Measurements from ENCODE around the gene STAM2. TPM values are rescaled to one million over a fixed set of nuclear protein-coding genes. Genes with fewer than 3 reads are reported as not detected.
A peak's percentile ranks its signal among the peaks of the same experiment; 100 is the strongest.
"Not testable (repeated sequence)": the region's sequence is repeated elsewhere in the genome, so short reads cannot be mapped to it uniquely, and the experiment has no call there.

Gene STAM2
- total RNA-seq, 1 donor from 2014 or later, result 42.5 TPM

DNA sequence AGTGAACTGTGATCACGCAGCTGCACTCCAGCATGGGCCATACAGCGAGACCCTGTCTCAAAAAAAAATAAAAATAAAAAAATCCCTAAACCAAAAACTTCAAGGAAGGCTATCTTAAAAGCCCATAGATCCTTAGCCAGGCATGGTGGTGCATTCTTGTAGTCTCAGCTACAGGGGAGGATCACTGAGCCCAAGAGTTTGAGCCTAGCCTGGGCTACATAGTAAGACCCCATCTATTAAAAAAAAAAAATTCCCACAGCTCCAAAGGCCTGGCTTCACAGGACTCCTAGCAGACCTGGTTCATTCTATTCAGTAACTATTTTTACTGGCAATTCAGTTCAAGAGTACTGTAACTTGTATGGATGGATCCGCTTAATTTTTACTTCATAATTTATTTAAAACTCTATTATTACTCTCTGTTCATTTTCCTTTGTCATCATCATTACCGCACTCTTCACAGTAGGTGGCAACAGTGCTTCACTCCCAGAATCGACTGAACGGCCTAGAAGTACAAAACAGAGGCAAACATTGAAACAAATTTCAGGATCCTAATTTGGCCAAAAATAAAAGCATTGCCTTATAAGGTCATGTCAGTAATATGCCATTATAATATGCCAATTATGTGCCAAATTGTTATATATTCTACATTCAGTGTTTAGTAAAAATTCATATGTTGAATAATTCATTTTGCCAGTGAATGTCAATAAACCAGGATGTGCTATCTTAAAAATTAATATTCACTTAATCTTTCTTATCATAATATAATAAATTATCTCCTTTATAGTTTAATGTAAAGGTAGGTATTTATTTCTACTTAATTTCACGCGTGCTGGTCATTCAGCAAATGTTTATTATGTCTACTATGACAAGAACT lies 14.3 kb upstream of the STAM2 start:
- peak; percentile 92 for ATAC-seq
- Histone ChIP-seq H3K9me3 (no peaks in the 10 kb centered on the region), H3K4me1 (no peaks in the 10 kb centered on the region), H3K36me3 (no peaks in the 10 kb centered on the region), H3K27me3 (no peaks in the 10 kb centered on the region), H3K27ac (no peak overlapping the region), H3K4me3 (no peak overlapping the region)
- intact Hi-C loops (cut with DNase I), result loop anchor here (5.0 kb wide), 1 partner anchor 442 kb away; no protein-coding TSS in a partner anchor
- TF ChIP-seq, protein P1, sequence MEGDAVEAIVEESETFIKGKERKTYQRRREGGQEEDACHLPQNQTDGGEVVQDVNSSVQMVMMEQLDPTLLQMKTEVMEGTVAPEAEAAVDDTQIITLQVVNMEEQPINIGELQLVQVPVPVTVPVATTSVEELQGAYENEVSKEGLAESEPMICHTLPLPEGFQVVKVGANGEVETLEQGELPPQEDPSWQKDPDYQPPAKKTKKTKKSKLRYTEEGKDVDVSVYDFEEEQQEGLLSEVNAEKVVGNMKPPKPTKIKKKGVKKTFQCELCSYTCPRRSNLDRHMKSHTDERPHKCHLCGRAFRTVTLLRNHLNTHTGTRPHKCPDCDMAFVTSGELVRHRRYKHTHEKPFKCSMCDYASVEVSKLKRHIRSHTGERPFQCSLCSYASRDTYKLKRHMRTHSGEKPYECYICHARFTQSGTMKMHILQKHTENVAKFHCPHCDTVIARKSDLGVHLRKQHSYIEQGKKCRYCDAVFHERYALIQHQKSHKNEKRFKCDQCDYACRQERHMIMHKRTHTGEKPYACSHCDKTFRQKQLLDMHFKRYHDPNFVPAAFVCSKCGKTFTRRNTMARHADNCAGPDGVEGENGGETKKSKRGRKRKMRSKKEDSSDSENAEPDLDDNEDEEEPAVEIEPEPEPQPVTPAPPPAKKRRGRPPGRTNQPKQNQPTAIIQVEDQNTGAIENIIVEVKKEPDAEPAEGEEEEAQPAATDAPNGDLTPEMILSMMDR (IDR thresholded peaks at IDR 0.05), result peak; percentile 82
- no peak for DNase-seq

DNA sequence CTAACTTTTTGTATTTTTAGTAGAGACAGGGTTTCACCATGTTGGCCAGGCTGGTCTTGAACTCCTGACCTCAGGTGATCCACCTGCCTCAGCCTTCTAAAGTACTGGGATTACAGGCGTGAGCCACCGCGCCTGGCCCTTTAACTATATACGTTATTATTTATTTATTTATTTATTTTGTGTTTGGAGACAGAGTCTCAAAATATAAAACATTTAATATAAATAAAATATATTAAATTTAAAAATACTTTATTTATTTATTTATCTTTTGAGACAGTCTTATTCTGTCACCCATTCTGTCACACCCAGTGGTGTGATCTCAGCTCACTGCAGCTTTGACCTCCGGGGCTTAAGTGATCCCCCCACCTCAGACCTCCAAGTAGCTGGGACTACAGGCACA lies 11.2 kb upstream of the STAM2 start:
- intact Hi-C loops (cut with DNase I); H3K9me3 ChIP-seq: not testable (repeated sequence)

DNA sequence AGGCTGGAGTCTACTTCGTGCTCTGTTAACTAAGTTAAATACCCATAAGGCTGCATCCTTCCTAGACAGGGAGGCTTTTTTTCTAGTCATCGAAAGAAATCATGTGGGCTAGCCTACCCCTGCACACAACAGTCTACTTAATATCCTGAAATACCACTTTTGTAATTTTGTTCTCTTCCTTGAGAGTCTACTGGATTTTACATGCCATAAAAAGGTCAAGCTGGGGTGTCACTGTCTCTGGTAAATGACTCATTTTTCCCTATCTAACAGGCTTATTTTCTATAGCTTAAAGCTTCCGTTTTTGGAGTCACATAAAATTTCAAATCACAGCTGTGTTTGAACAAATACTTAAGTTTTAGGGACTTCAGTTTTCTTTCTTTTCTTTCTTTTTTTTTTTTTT lies 10.7 kb upstream of the STAM2 start:
- no peaks in the 10 kb centered on the region for H3K27me3 ChIP-seq
- intact Hi-C loops (cut with DNase I), result no loop called here

More for the DNA sequence above, 11.2 kb upstream of the STAM2 start:
- not testable (repeated sequence) for ATAC-seq, H3K4me3 ChIP-seq, H3K27me3 ChIP-seq, DNase-seq, H3K4me1 ChIP-seq, H3K36me3 ChIP-seq, H3K27ac ChIP-seq

DNA sequence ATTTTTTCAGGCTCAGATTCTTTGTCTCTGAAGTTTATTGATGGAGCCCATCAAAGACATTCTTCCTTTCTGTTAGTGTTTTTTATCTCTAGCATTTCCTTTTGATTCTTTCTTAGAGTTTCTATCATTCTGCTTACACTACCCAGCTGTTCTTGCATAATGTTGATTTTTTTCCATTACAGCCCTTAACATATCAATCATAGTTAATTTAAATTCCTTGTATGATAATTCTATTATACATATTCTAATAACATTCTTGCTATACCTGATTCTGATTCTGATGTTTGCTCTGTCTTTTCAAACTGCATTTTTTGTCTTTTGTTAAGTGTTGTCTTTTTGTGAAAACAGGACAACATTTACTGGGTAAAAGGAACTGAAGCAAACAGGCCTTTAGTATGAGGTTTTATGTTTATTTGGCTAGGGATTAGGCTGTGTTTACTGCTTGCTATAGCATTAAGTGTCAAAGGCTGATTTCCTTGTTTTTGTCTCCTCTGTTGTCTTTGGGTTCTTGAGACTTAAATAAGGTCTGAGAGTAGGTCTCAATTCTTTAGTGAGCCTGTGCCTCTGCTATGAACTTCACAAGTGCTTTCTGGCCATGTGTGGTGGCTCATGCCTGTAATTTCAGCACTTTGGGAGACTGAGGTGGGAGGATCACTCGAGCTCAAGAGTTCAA lies 8.0 kb upstream of the STAM2 start:
- no peak for DNase-seq
- Histone ChIP-seq H3K4me3 (no peak overlapping the region), H3K9me3 (no peaks in the 10 kb centered on the region), H3K36me3 (no peaks in the 10 kb centered on the region), H3K4me1 (no peaks in the 10 kb centered on the region), H3K27me3 (no peaks in the 10 kb centered on the region), H3K27ac (no peak overlapping the region)
- intact Hi-C loops (cut with DNase I), result no loop called here
- ATAC-seq, result no peak
- TF ChIP-seq, protein P1 (IDR thresholded peaks at IDR 0.05), result no peak

More for the DNA sequence above, 10.7 kb upstream of the STAM2 start:
- TF ChIP-seq, protein P1 (IDR thresholded peaks at IDR 0.05), result no peak
- no peak overlapping the region for H3K4me3 ChIP-seq
- H3K27ac ChIP-seq, result no peak overlapping the region
- no peaks in the 10 kb centered on the region for H3K9me3 ChIP-seq
- no peak for ATAC-seq
- H3K36me3 ChIP-seq, result no peaks in the 10 kb centered on the region
- no peaks in the 10 kb centered on the region for H3K4me1 ChIP-seq
- DNase-seq, result no peak

DNA sequence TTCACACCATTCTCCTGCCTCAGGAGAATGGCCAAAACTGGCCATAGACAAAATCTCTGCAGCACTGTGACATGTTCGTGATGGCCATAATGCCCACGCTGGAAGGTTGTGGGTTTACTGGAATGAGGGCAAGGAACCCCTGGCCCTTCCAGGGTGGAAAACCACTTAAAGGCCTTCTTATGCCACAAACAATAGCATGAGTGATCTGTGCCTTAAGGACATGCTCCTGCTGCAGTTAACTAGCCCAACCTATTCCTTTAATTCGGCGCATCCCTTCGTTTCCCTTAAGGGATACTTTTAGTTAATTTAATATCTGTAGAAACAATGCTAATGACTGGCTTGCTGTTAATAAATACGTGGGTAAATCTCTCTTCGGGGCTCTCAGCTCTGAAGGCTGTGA lies 2.1 kb upstream of the STAM2 start:
- intact Hi-C loops (cut with DNase I); H3K4me3 ChIP-seq; H3K36me3 ChIP-seq; H3K9me3 ChIP-seq; ATAC-seq; DNase-seq; H3K27me3 ChIP-seq; H3K27ac ChIP-seq: not testable (repeated sequence)
- H3K4me1 ChIP-seq, result peaks cover 23% of the 10 kb centered on the region

DNA sequence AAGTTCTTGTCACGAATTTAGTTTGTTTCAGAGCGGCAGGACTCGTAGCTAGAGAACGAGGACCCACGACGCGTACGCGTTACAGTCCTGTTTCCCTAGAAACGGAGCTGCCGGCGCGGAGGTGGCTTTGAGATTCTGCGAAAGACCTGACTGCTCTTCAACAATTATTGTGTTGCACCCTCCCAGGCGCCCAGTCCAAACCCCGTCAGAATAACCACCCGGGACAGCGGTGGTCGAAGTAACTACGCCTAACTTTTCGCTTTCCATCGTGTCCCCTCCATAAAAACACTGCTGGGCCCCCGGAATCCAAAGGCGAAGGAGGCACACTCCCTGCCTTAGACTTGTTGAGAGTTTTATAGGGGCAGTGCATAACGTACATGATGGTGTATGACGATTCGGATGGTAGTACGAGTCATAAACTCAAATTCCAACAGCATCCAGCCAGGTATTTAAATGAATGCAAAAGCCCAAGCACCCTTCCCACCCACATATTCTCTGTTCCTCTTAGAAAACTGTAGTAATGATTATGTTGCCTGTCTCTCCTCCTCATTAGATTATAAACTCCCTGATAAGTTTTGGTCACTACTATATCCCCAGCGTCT lies 651 bp upstream of the STAM2 start:
- peak overlapping the region; percentile 87 for H3K4me3 ChIP-seq
- H3K27me3 ChIP-seq, result no peaks in the 10 kb centered on the region
- peaks cover 35% of the 10 kb centered on the region for H3K4me1 ChIP-seq
- TF ChIP-seq, protein P1 (IDR thresholded peaks at IDR 0.05), result no peak
- H3K9me3 ChIP-seq, result no peaks in the 10 kb centered on the region
- H3K36me3 ChIP-seq, result no peaks in the 10 kb centered on the region
- intact Hi-C loops (cut with DNase I), result no loop called here
- DNase-seq, result no peak
- H3K27ac ChIP-seq, result peak overlapping the region; percentile 99
- no peak for ATAC-seq

All from upper lobe of right lung (tissue), 1 donor.